Measurements from ENCODE around the gene URB1. TPM values are rescaled to one million over a fixed set of nuclear protein-coding genes. Genes with fewer than 3 reads are reported as not detected.

Gene URB1
- polyA plus RNA-seq, 2 of the 4 experiments (the other 2 are of a cell fraction): 8.7 to 10.1 TPM

- Histone ChIP-seq H3K4me2 (no peak overlapping the region), H3K27ac (no peak overlapping the region), H3K4me1 (no peaks in the 10 kb centered on the region), H3K9me3 (no peaks in the 10 kb centered on the region), H3K4me3 (no peak overlapping the region)
- ChIA-PET POLR2A (no interaction called here), CTCF (no interaction called here)
- ATAC-seq: no peak
- DNase-seq (ENCODE audit: low read depth in 1 of 2, low spot score in 1 of 2): no peak
- no peak for FAIRE-seq
- WGBS (ENCODE audit: missing lambda C conversion rate): 87% methylated on average over 2 of the region's 2 CpGs
- TF ChIP-seq FOXS1 (CRISPR knock-in tag; IDR thresholded peaks at IDR 0.05) (no peak), HES2 (IDR thresholded peaks at IDR 0.05) (no peak), USF2 (IDR thresholded peaks at IDR 0.05) (no peak), ELK1 (IDR thresholded peaks at IDR 0.05; ENCODE audit: low read depth, low read length) (no peak), MAZ (IDR thresholded peaks at IDR 0.05; ENCODE audit: borderline replicate concordance, low read depth, low read length) (no peak), RARB (CRISPR knock-in tag; IDR thresholded peaks at IDR 0.05) (no peak), RCOR1 (IDR thresholded peaks at IDR 0.05; ENCODE audit: low read depth, low read length) (no peak)
Measured at GRCh38 chr21:32301596-32301995, 91.2 kb downstream of the URB1 start.

- no peak overlapping the region for H3K4me2 ChIP-seq
- no peak for DNase-seq (ENCODE audit: low read depth in 1 of 2, low spot score in 1 of 2)
- ChIA-PET POLR2A (no interaction called here), CTCF (no interaction called here)
- no peak for ATAC-seq
- no peaks in the 10 kb centered on the region for H3K9me3 ChIP-seq
- H3K4me1 ChIP-seq: no peaks in the 10 kb centered on the region
- no peak overlapping the region for H3K27ac ChIP-seq
- TF ChIP-seq HOXB5 (CRISPR knock-in tag; IDR thresholded peaks at IDR 0.05) (no peak), CBX8 (IDR thresholded peaks at IDR 0.05) (no peak), CTCF (IDR thresholded peaks at IDR 0.05) (no peak), MAFK (IDR thresholded peaks at IDR 0.05; ENCODE audit: partially characterized antibody) (no peak)
- 91% methylated on average over 41 of the region's 41 CpGs for WGBS (ENCODE audit: missing lambda C conversion rate)
- no peak overlapping the region for H3K4me3 ChIP-seq
- no peak for FAIRE-seq
Measured at GRCh38 chr21:32300117-32300681, 92.6 kb downstream of the URB1 start.

GRCh38 chr21:32299695-32300094 is 93.1 kb downstream of the URB1 start:
- TF ChIP-seq MAFK (IDR thresholded peaks at IDR 0.05; ENCODE audit: partially characterized antibody): no peak
- TF ChIP-seq TP53 (CRISPR knock-in tag; IDR thresholded peaks at IDR 0.05): no peak
- TF ChIP-seq HDAC2 (IDR thresholded peaks at IDR 0.05): no peak
- no peak for TF ChIP-seq E2F6 (IDR thresholded peaks at IDR 0.05; ENCODE audit: borderline replicate concordance, low read depth)
- TF ChIP-seq TFCP2L1 (CRISPR knock-in tag; IDR thresholded peaks at IDR 0.05): no peak
- TF ChIP-seq MAX (IDR thresholded peaks at IDR 0.05): no peak
- no peak for TF ChIP-seq NPAS2 (CRISPR knock-in tag; IDR thresholded peaks at IDR 0.05; ENCODE audit: borderline replicate concordance)
- no peak for TF ChIP-seq RNF2 (IDR thresholded peaks at IDR 0.05; ENCODE audit: borderline replicate concordance, low read depth)
- TF ChIP-seq JUNB (IDR thresholded peaks at IDR 0.05): no peak
- no peak for TF ChIP-seq PBX3 (IDR thresholded peaks at IDR 0.05)
- no peak for TF ChIP-seq CBX2 (IDR thresholded peaks at IDR 0.05; ENCODE audit: borderline replicate concordance, low read depth)
- TF ChIP-seq CTCF (IDR thresholded peaks at IDR 0.05): no peak
- TF ChIP-seq BHLHE40 (IDR thresholded peaks at IDR 0.05; ENCODE audit: low read depth, low read length): no peak
- Histone ChIP-seq H3K4me1 (no peaks in the 10 kb centered on the region), H3K27ac (no peak overlapping the region), H3K9me3 (no peaks in the 10 kb centered on the region), H3K4me2 (no peak overlapping the region), H3K4me3 (no peak overlapping the region)
- DNase-seq (ENCODE audit: low read depth in 1 of 2, low spot score in 1 of 2) (no peak), FAIRE-seq (no peak), ATAC-seq (no peak)
- POLR2A ChIA-PET: no interaction called here
- 92% methylated on average over 6 of the region's 6 CpGs for whole genome bisulfite sequencing (ENCODE audit: missing lambda C conversion rate)
- CTCF ChIA-PET: no interaction called here

Measured in A549 (cell line).